ENCODE data around the gene NIN.

The NIN gene

GRCh38 chr14:50759800-50760543 lies 71.0 kb downstream of the NIN start:
- DNase-seq = no peak

DNA sequence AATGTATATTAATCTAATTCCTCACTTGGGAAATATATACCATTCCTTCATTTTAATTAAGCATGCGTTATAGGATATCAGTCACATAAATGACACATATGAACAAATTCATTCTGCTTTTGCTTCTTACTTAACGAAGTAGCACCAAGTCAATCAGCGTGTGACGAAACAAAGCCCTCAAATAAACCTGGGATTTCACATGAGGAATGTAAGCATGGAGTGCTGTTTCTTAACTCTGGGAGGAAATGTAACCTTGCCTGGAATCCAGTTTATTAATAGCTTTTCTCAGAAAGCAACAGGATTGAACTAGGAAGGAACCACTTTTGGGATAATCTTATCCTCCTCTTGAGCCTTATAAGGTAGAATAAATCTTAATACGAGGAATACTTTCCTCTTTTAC lies 72.0 kb downstream of the NIN start:
- DNase-seq = no peak

GRCh38 chr14:50758305-50758704 lies 72.7 kb downstream of the NIN start:
- DNase-seq = no peak

DNA sequence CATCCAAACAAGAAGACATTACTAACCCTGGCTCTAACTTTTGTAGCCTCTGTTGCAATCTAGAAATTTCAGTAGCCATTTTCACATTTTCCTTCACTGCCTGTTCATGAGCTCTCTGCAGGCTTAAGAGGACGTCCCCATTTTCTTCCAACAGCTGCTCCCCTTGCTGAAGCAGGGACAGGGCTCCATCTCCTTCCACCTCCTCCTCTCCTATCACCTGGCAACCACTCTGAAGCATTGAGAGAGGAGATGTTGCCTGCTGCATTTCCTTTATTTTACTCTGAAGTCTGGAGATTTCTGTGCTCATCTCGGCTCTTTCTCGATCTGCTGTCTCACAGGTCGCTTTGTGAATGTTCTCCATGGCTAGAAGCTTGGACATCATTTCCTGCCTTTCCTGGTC lies 73.3 kb downstream of the NIN start:
- DNase-seq = no peak

DNA sequence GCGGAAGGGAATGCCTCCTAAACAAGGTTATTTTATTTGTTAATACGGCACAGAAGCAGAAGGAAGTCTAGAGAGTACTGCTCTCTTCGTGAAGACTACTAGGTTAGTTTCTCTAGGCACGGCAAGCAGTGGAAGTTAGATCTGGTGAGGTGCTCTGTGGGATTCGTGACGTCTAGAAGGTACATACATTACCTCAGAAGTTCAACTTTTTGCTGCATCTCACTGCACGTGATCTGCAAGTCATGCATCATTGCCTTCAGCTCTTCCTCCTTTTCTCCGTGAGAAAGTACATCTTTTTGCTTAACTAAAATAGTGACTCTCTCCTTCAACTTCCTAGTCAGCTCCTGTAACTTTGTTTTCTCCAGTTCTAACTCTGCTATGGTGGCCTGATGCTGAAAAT lies 74.7 kb downstream of the NIN start:
- no peak for DNase-seq

DNA sequence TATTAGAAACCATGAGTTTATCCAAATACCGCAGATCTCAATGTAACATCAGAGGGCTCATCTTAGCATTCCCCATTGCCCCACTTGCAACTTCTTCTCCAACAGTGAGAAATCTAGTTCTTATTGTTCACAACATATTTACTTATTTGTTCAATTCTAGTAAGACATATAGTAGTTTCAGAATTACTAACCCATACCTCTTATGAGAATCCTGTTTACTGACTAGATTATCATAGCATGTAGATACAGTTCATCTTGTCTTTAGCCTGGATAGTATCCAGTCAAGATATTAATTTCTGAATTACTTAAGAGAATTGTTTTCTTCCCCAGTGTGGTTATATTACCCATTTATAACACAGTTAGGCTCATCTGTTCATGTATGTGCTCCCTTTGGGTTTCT lies 80.6 kb downstream of the NIN start:
- no peak for DNase-seq

DNA sequence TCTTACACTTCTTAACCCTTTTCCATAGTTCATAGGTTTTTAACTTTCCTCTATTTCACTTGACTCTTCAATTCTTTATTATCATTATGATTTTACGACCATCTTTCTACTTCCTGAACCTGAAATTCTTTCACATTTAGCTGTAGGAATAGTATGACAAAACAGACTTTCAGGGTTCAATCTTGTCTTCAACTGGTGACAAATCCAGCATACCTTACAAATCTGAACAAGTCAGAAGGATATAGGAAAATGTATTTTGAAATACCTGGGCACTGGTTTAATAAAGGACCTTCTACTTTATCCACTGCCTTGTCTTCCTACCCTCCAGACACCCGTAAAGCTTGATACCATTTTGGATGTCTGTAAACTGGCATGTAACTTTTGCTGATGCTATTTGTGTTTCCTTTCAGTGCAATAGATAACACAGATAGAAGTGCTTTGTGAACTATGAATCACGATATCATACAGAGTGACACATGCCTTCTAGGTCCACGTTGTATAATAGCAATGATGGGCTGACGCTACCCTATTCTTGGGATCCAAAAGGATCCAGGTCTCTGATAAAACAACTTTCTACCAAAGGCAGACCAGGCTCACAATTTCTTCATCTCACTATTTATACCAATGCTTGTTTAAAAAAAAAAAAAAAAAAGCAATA lies 85.4 kb downstream of the NIN start:
- DNase-seq = no peak

- no peak for DNase-seq
Measured at GRCh38 chr14:50744231-50744630, 86.7 kb downstream of the NIN start.

GRCh38 chr14:50741567-50741966 lies 89.4 kb downstream of the NIN start:
- no peak for DNase-seq

DNA sequence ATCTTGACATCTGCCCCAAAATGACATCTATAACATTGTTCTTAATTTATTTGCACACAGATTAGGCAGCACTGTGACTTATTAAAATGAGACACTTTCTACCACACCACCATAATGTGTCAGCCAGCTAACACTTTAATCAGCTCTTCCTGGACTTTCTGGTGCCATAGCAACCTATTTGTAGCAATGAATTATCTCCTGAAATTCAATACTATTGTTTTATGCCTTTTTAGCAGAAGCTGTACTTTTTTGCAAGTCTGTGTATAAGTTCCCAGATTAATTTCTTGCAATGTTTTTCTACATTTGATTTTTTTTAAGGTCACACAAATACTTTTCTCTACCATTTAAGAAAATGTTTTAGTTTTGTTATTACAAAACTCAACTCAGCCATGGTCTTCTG lies 90.1 kb downstream of the NIN start:
- no peak for DNase-seq

DNA sequence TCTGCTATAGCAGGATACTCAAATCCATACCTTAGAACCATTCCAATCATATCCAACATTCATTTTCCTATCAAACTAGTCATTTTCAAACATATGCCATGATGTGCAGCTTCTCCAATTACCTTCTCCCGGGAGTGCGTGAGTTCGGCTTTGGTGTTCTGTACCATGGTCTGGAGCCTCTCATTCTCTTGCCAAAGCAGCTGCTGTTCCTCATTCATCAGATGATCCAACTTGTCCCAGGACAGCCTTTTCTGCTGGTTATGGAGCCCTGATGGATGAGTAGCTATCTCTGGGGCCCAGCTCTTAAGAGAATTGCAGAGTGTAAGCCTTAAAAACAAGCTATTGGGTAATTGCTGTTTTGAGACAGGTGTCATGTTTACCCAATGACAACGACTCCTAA lies 91.8 kb downstream of the NIN start:
- DNase-seq = no peak

- no peak for DNase-seq
Measured at GRCh38 chr14:50736932-50737419, 94.0 kb downstream of the NIN start.

- no peak for DNase-seq
Measured at GRCh38 chr14:50734950-50735695, 95.8 kb downstream of the NIN start.

DNA sequence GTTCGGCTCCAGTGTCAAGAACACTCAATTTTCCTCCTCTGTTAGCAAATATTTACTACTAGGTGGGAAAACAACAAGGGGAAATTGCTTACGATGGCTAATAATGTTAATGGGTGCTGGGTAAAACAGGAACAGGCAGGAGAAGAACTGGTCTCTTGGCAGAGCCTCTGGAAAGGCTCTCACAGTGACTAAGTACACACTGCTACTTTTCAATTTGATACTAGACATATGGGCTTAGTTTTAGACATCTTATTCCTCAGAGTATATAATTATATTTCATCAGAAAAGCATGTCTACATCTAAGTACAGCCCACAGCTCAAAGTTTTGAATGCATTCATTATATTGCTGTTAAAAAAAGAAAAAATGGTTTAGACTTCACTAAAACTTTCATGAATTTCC lies 97.5 kb downstream of the NIN start:
- DNase-seq = no peak

DNA sequence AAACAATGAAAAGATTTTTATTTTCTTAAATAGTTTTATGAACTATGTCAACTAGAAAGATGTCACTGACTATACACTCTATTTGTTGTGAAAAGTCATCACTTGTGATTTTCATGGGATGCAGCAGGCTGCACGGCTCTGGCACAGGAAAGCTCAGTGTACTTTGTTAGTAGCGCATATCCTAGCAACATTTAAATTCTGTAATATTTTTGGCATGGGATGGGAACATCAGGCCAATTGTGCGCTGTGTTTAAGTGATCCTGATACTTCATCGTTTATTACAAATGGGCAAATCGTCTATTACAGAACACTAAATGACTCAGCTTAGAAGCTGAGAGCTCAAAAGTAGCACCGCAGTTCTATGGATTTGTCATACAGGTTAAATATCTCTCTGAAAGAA lies 102.1 kb downstream of the NIN start:
- no peak for DNase-seq

GRCh38 chr14:50726372-50727107 lies 104.4 kb downstream of the NIN start:
- no peak for DNase-seq

- DNase-seq = no peak
Measured at GRCh38 chr14:50725761-50726160, 105.2 kb downstream of the NIN start.

DNA sequence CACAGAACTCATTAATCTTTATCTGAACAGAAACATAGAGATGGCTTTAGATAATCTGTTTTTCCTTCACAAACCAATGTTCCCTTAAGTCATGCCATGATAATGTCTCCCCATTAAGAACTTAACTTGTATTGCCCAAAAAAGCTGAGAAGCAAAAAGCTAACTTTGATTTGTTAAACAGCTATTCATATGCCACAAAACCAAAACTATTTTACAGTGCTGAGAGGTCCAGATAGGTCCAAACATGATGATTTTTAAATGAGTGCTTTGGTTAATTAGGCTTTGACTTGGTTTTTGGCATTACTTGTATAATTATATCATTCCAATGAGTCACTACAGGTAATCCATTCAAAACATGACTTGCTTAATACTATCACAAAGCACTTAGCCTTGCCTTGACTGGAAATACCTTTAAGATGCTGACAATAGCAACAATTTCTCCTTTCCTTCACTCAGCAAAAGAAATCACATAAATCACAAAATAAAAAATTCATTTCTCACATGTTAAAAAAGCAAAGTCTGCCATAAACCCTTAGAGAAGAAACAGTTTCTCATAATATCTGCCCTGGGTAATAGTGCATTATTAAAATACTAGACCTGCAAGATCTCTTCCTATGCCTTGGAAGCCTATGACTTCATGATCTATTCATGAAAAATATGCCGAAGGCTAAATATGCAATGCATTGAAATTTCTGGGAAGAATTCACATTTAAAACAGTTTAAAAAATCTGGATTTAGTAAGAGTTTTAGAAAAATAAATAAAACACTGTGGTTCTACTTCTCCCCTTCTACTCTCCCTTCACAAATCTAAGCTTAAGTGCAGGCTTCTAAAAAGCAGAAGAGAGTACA lies 110.8 kb downstream of the NIN start:
- no peak for DNase-seq

- no peak for DNase-seq
Measured at GRCh38 chr14:50718949-50719348, 112.0 kb downstream of the NIN start.

DNA sequence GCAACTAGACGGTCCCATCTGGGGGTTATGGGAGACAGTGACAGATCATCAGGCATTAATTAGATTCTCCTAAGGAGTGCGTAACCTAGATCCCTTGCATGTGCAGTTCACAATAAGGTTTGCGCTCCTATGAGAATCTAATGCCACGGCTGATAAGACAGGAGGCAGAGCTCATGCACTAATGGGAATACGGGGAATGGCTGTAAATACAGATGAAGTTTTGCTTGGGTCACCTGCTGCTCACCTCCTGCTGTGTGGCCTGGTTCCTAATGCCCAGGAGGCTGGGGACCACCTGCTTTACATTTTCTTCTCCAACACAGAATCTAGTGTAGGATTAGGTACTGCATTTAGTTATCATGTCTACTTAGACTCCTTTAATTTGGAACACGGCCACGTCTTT lies 113.2 kb downstream of the NIN start:
- no peak for DNase-seq

GRCh38 chr14:50714450-50715073 lies 116.4 kb downstream of the NIN start:
- no peak for DNase-seq

- no peak for DNase-seq
Measured at GRCh38 chr14:50711043-50711442, 119.9 kb downstream of the NIN start.
